SK-N-SH (cell line): ENCODE data around the gene KRT71. TPM values are rescaled to one million over a fixed set of nuclear protein-coding genes. Genes with fewer than 3 reads are reported as not detected.

ENCODE experiments used
- CTCF ChIA-PET: fragments of 300-600, 350-600 bp; formaldehyde crosslinking; extraction: SDS; loops from one replicate; lab custom pipeline; 2021; lab: Yijun Ruan, JAX
- POLR2A ChIA-PET: fragments of 350-600 bp; sonication (Branson Sonifier 250); formaldehyde crosslinking; extraction: SDS; loops from one replicate; lab custom pipeline; 2020; ENCODE audit warnings: antibody characterized with exemption, inconsistent platforms; lab: Yijun Ruan, JAX
- DNase-seq: peaks from one replicate; pipeline ENCODE4 v3.0.0; 2012
- H2AFZ ChIP-seq: fragments of 200-600 bp; sonication (generic); 2 replicates; pipeline ENCODE4 v1.8.1; 2016; ENCODE audit warnings: antibody characterized with exemption, mild to moderate bottlenecking, low read depth
- H3F3A ChIP-seq: fragments of 200-600 bp; sonication (generic); replicated peaks from 2 replicates; pipeline ENCODE3; 2016; ENCODE audit warnings: antibody characterized with exemption, mild to moderate bottlenecking; ENCODE audit not compliant: insufficient read depth
- H3K27ac ChIP-seq, 2 experiments: fragments of 200-500 bp in 1 of 2; fragments of 200-600 bp in 1 of 2; sonication (Bioruptor generic) in 1 of 2; sonication (generic), shearing (Covaris generic) in 1 of 2; 2 replicates each; pipeline versions ENCODE4 v1.5.1 to v1.6.1; 2014 to 2016; ENCODE audit warnings: low read depth in 2 of 2, inconsistent platforms in 1 of 2, low read length in 1 of 2, mild to moderate bottlenecking in 1 of 2, mixed read lengths in 1 of 2
- H3K27me3 ChIP-seq: fragments of 200-600 bp; sonication (generic), shearing (Covaris generic); 2 replicates; pipeline ENCODE4 v1.6.1; 2016; ENCODE audit warnings: mixed run types; ENCODE audit not compliant: insufficient read depth
- H3K36me3 ChIP-seq, 2 experiments: fragments of 200-500 bp in 1 of 2; fragments of 200-600 bp in 1 of 2; sonication (Bioruptor generic) in 1 of 2; sonication (generic) in 1 of 2; replicated peaks in 1 of 2; 2 replicates each; pipeline versions ENCODE3 to v1.5.1; 2014 to 2016; ENCODE audit warnings: low read length in 1 of 2, mild to moderate bottlenecking in 1 of 2; ENCODE audit not compliant: insufficient read depth in 2 of 2, control insufficient read depth in 1 of 2
- H3K4me1 ChIP-seq, 2 experiments: fragments of 200-500 bp in 1 of 2; fragments of 200-600 bp in 1 of 2; sonication (Bioruptor generic) in 1 of 2; sonication (generic), shearing (Covaris generic) in 1 of 2; 2 replicates each; pipeline versions ENCODE4 v1.5.1 to v1.6.1; 2014 to 2016; ENCODE audit warnings: low read depth in 1 of 2, low read length in 1 of 2, mixed run types in 1 of 2; ENCODE audit not compliant: insufficient read depth in 2 of 2, control insufficient read depth in 1 of 2
- H3K4me2 ChIP-seq: fragments of 200-600 bp; sonication (generic), shearing (Covaris generic); 2 replicates; pipeline ENCODE4 v1.6.1; 2017; ENCODE audit warnings: mixed run types
- H3K4me3 ChIP-seq, 2 experiments: fragments of 200-500 bp in 1 of 2; fragments of 200-600 bp in 1 of 2; sonication (Bioruptor generic) in 1 of 2; sonication (generic), shearing (Covaris generic) in 1 of 2; 2 replicates each; pipeline versions ENCODE4 v1.5.1 to v1.8.1; 2014 to 2016; ENCODE audit warnings: low read depth in 2 of 2, inconsistent platforms in 1 of 2, low read length in 1 of 2, mild to moderate bottlenecking in 1 of 2, mixed read lengths in 1 of 2, moderate library complexity in 1 of 2
- H3K79me2 ChIP-seq: fragments of 200-600 bp; sonication (generic); 2 replicates; pipeline ENCODE4 v1.8.1; 2017; ENCODE audit warnings: mild to moderate bottlenecking; ENCODE audit not compliant: insufficient read depth
- H3K9ac ChIP-seq: fragments of 200-600 bp; sonication (generic); 2 replicates; pipeline ENCODE4 v1.6.1; 2017; ENCODE audit warnings: mixed run types
- H3K9me2 ChIP-seq: fragments of 200-600 bp; sonication (generic); 2 replicates; pipeline ENCODE4 v1.6.1; 2017; ENCODE audit warnings: mixed run types
- H3K9me3 ChIP-seq: fragments of 200-600 bp; sonication (generic); 2 replicates; pipeline ENCODE4 v1.6.1; 2017; ENCODE audit warnings: mixed run types, mild to moderate bottlenecking, moderate library complexity
- H4K20me1 ChIP-seq: fragments of 200-600 bp; sonication (generic); 2 replicates; pipeline ENCODE4 v1.6.1; 2017; ENCODE audit warnings: mild to moderate bottlenecking, mixed run types; ENCODE audit not compliant: insufficient read depth
- ELF1 ChIP-seq: IDR thresholded peaks from 2 replicates; pipeline ENCODE4 v1.4.0; 2012
- FOSL2 ChIP-seq: IDR thresholded peaks from 2 replicates; pipeline ENCODE4 v1.4.0; 2012; ENCODE audit warnings: low read depth, mild to moderate bottlenecking, moderate library complexity, borderline replicate concordance
- GABPA ChIP-seq: IDR thresholded peaks from 2 replicates; pipeline ENCODE4 v1.4.0; 2012; ENCODE audit warnings: low read depth, mild to moderate bottlenecking
- JUND ChIP-seq: IDR thresholded peaks from 2 replicates; pipeline ENCODE4 v1.4.0; 2012
- MEF2A ChIP-seq: IDR thresholded peaks from 2 replicates; pipeline ENCODE4 v1.4.0; 2012; ENCODE audit warnings: low read depth, borderline replicate concordance
- MXI1 ChIP-seq: IDR thresholded peaks from 2 replicates; pipeline ENCODE4 v1.6.1; 2012; ENCODE audit warnings: mild to moderate bottlenecking, low read depth, low read length, improper control_type of control experiment
- NFIC ChIP-seq: IDR thresholded peaks from 2 replicates; pipeline ENCODE4 v1.4.0; 2012; ENCODE audit warnings: borderline replicate concordance
- PBX3 ChIP-seq: IDR thresholded peaks from 2 replicates; pipeline ENCODE4; 2012
- POLR2AphosphoS5 ChIP-seq: IDR thresholded peaks from 2 replicates; pipeline ENCODE4 v1.6.1; 2012; ENCODE audit warnings: low read depth, low read length
- RAD21 ChIP-seq: IDR thresholded peaks from 2 replicates; pipeline ENCODE4 v1.6.1; 2012; ENCODE audit warnings: mild to moderate bottlenecking, low read length
- RFX5 ChIP-seq: IDR thresholded peaks from 2 replicates; pipeline ENCODE4 v1.6.1; 2012; ENCODE audit warnings: mild to moderate bottlenecking, improper control_type of control experiment, low read length
- SMC3 ChIP-seq: IDR thresholded peaks from 2 replicates; pipeline ENCODE4 v1.6.1; 2012; ENCODE audit warnings: low read depth, low read length, improper control_type of control experiment
- YY1 ChIP-seq: IDR thresholded peaks from 2 replicates; pipeline ENCODE4 v1.4.0; 2012; ENCODE audit warnings: low read depth, mild to moderate bottlenecking
- WGBS: methylation state at CpG from one replicate; pipeline ENCODE4 v1.1.6; 2017; ENCODE audit warnings: low lambda C conversion rate; 5-methylcytosine and 5-hydroxymethylcytosine counted together
- polyA plus RNA-seq, 3 experiments: library from polyadenylated mRNA; depleted of rRNA; stranded (reverse); fragments of >200 nt; gene quantifications; 2 replicates each; pipeline ENCODE4 v1.2.3, GENCODE V29; 2012
- TF ChIP-seq, protein P1 (sequence below): IDR thresholded peaks from 2 replicates; pipeline ENCODE4 v1.4.0; 2012; ENCODE audit warnings: low read depth, borderline replicate concordance

KRT71 gene
- polyA plus RNA-seq, 1 of the 3 experiments (the other 2 are of a cell fraction) = not detected

DNA sequence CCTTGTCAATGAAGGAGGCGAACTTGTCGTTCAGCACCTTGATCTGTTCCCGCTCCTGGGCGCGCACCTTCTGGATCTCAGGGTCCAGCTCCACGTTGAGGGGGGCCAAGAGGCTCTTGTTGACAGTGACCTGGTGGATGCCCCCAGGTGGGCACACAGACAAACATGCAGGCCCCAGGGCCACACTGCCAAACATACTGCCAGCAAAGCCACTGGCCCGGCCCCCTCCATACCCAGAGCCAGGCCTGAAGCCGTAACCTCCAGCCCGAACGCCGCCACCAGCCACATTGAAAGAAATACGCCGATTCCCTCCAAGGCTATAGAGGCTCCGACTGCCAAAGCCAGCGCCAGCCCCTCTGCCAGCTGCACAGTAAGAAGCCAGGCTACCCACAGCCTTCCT is 20.4 kb upstream of the KRT71 start:
- CTCF ChIA-PET = interaction anchor here (1.0 to 2.2 kb wide), 3 partner anchors 10 to 307 kb away, joined by 3 to 14 read pairs (median 6); no protein-coding TSS in a partner anchor
- Histone ChIP-seq H3K36me3 (no peaks in the 10 kb centered on the region), H3K4me3 (no peak overlapping the region), H3K4me2 (no peak overlapping the region), H2AFZ (no peak overlapping the region), H3K27ac (no peak overlapping the region), H3K4me1 (no peaks in the 10 kb centered on the region), H3F3A (no peaks in the 10 kb centered on the region)
- WGBS = 67% methylated on average over 14 of the region's 15 CpGs
- no peak for DNase-seq
- no peak for TF ChIP-seq RAD21
- TF ChIP-seq PBX3 = no peak
- TF ChIP-seq RFX5 = no peak
- no peak for TF ChIP-seq JUND
- TF ChIP-seq GABPA = no peak
- no peak for TF ChIP-seq YY1
- no peak for TF ChIP-seq MEF2A
- no peak for TF ChIP-seq POLR2AphosphoS5
- TF ChIP-seq, all 33 proteins: peak for 0
- Histone ChIP-seq H3K9me2 (no peaks in the 10 kb centered on the region), H3K9me3 (no peaks in the 10 kb centered on the region), H3K9ac (no peak overlapping the region), H3K79me2 (no peaks in the 10 kb centered on the region), H3K27me3 (peaks cover 77% of the 10 kb centered on the region; the same call in 1 of the 2 replicates), H4K20me1 (no peaks in the 10 kb centered on the region)
- POLR2A ChIA-PET = no interaction called here

- H3K27me3 ChIP-seq = peaks cover 84% of the 10 kb centered on the region
- CTCF ChIA-PET = no interaction called here
- H3K79me2 ChIP-seq = no peaks in the 10 kb centered on the region
- DNase-seq = no peak
- no peaks in the 10 kb centered on the region for H3K9me2 ChIP-seq
- POLR2A ChIA-PET = no interaction called here
- H3K4me1 ChIP-seq = no peaks in the 10 kb centered on the region; a peak in 1 of 4 replicates
- 43% methylated on average over 10 of the region's 10 CpGs for WGBS
- TF ChIP-seq NFIC = no peak
- TF ChIP-seq SMC3 = no peak
- TF ChIP-seq, protein P1, sequence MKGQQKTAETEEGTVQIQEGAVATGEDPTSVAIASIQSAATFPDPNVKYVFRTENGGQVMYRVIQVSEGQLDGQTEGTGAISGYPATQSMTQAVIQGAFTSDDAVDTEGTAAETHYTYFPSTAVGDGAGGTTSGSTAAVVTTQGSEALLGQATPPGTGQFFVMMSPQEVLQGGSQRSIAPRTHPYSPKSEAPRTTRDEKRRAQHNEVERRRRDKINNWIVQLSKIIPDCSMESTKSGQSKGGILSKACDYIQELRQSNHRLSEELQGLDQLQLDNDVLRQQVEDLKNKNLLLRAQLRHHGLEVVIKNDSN = no peak
- no peak for TF ChIP-seq FOSL2
- no peak for TF ChIP-seq ELF1
- no peaks in the 10 kb centered on the region for H3F3A ChIP-seq
- H3K4me3 ChIP-seq = no peak overlapping the region
- no peaks in the 10 kb centered on the region for H3K9me3 ChIP-seq
- H3K9ac ChIP-seq = no peak overlapping the region
- no peaks in the 10 kb centered on the region for H3K36me3 ChIP-seq
- H2AFZ ChIP-seq = no peak overlapping the region
- no peak overlapping the region for H3K4me2 ChIP-seq
- H3K27ac ChIP-seq = no peak overlapping the region
- no peaks in the 10 kb centered on the region for H4K20me1 ChIP-seq
Measured at GRCh38 chr12:52570511-52570910, 17.6 kb upstream of the KRT71 start.

GRCh38 chr12:52568111-52568510 is 15.2 kb upstream of the KRT71 start:
- no peaks in the 10 kb centered on the region for H3K36me3 ChIP-seq
- no peak for DNase-seq
- TF ChIP-seq MXI1 = no peak
- H3K79me2 ChIP-seq = no peaks in the 10 kb centered on the region
- no peaks in the 10 kb centered on the region for H3K9me2 ChIP-seq
- no peak overlapping the region for H3K27ac ChIP-seq
- ChIA-PET CTCF (interaction anchor here (0.9 to 1.7 kb wide), 3 partner anchors 312 to 413 kb away, joined by 3 to 5 read pairs (median 4); no protein-coding TSS in a partner anchor), POLR2A (no interaction called here)
- no peaks in the 10 kb centered on the region for H3F3A ChIP-seq
- H3K27me3 ChIP-seq = peaks cover 73% of the 10 kb centered on the region
- WGBS = 16% methylated on average over 12 of the region's 12 CpGs
- no peaks in the 10 kb centered on the region; a peak in 1 of 4 replicates for H3K4me1 ChIP-seq
- no peak overlapping the region for H3K4me2 ChIP-seq
- no peaks in the 10 kb centered on the region for H4K20me1 ChIP-seq
- H3K9ac ChIP-seq = no peak overlapping the region
- H3K4me3 ChIP-seq = no peak overlapping the region
- no peak overlapping the region for H2AFZ ChIP-seq
- H3K9me3 ChIP-seq = no peaks in the 10 kb centered on the region
